H1 (cell line): ENCODE measurements around the gene TGFB1. TPM values are rescaled to one million over a fixed set of nuclear protein-coding genes. Genes with fewer than 3 reads are reported as not detected.

Experiments
- CTCF ChIA-PET: fragments of 300-600 bp; sonication (Branson Sonifier 250); formaldehyde crosslinking; loops from one replicate; lab custom pipeline; 2021; ENCODE audit not compliant: partially characterized antibody; lab: Charles Lee
- POLR2A ChIA-PET: fragments of 300-600 bp; sonication (Branson Sonifier 250); formaldehyde crosslinking; loops from one replicate; lab custom pipeline; 2021; ENCODE audit warnings: inconsistent platforms; ENCODE audit not compliant: partially characterized antibody; lab: Charles Lee
- DNase-seq, 2 experiments: peaks; one replicate each; pipeline versions ENCODE4 v3.0.0 to v3.0.0-alpha.2; 2010 to 2022; ENCODE audit warnings: low spot score in 2 of 2, low read depth in 1 of 2, mixed read lengths in 1 of 2
- FAIRE-seq: peaks from 2 replicates; lab custom pipeline; 2011; peaks lifted over from hg19 to GRCh38; lab: Jason Lieb, UNC
- H2AFZ ChIP-seq: 2 replicates; pipeline ENCODE4 v1.8.1; 2012; ENCODE audit warnings: low read length, inconsistent platforms
- H2AK5ac ChIP-seq: 2 replicates; pipeline ENCODE4 v1.6.1; 2013; ENCODE audit warnings: low read depth, low read length
- H2BK120ac ChIP-seq: replicated peaks from 2 replicates; pipeline ENCODE3; 2013; ENCODE audit warnings: low read depth, low read length, inconsistent platforms
- H2BK12ac ChIP-seq: 2 replicates; pipeline ENCODE4 v1.6.1; 2013; ENCODE audit warnings: low read depth, low read length
- H2BK15ac ChIP-seq: 2 replicates; pipeline ENCODE4 v1.6.1; 2013; ENCODE audit warnings: low read length
- H2BK20ac ChIP-seq: 2 replicates; pipeline ENCODE4 v1.6.1; 2013; ENCODE audit warnings: low read length
- H2BK5ac ChIP-seq: 2 replicates; pipeline ENCODE4 v1.6.1; 2013; ENCODE audit warnings: low read depth, low read length
- H3K14ac ChIP-seq: 2 replicates; pipeline ENCODE4 v1.6.1; 2013; ENCODE audit warnings: inconsistent platforms; ENCODE audit not compliant: insufficient read length
- H3K18ac ChIP-seq: 2 replicates; pipeline ENCODE4 v1.6.1; 2013; ENCODE audit warnings: low read length; ENCODE audit errors: extremely low read depth
- H3K23ac ChIP-seq: 2 replicates; pipeline ENCODE4 v1.6.1; 2013; ENCODE audit warnings: inconsistent platforms; ENCODE audit not compliant: insufficient read length
- H3K23me2 ChIP-seq: 2 replicates; pipeline ENCODE4 v1.6.1; 2013; ENCODE audit warnings: low read depth, low read length
- H3K27ac ChIP-seq: 2 replicates; pipeline ENCODE4 v1.6.1; 2011; ENCODE audit warnings: low read depth, low read length, inconsistent platforms
- H3K27me3 ChIP-seq, 4 experiments: replicated peaks in 1 of 4; 1 replicate in 1 of 4; 2 replicates in 3 of 4; pipeline versions ENCODE4 v1.6.1 to v1.8.1; 2011 to 2013; ENCODE audit warnings: low read length in 3 of 4, mild to moderate bottlenecking in 3 of 4, inconsistent platforms in 2 of 4, mixed read lengths in 2 of 4, moderate library complexity in 1 of 4; ENCODE audit not compliant: control insufficient read depth in 3 of 4, insufficient read depth in 3 of 4; ENCODE audit errors: extremely low read depth in 1 of 4
- H3K36me3 ChIP-seq, 4 experiments: 2 replicates each; pipeline versions ENCODE4 v1.6.1 to v1.8.1; 2011 to 2013; ENCODE audit warnings: mild to moderate bottlenecking in 4 of 4, low read length in 3 of 4, moderate library complexity in 2 of 4, control low read depth in 1 of 4, inconsistent platforms in 1 of 4; ENCODE audit not compliant: insufficient read depth in 4 of 4, control insufficient read depth in 2 of 4
- H3K4ac ChIP-seq: replicated peaks from 2 replicates; pipeline ENCODE3; 2013; ENCODE audit warnings: low read length, low read depth, mixed read lengths, inconsistent platforms; ENCODE audit not compliant: insufficient read length
- H3K4me1 ChIP-seq, 4 experiments: replicated peaks in 1 of 4; 1 replicate in 1 of 4; 2 replicates in 3 of 4; pipeline versions ENCODE4 v1.6.1 to v1.8.1; 2011 to 2013; ENCODE audit warnings: low read length in 3 of 4, inconsistent platforms in 2 of 4, mixed read lengths in 1 of 4; ENCODE audit not compliant: insufficient read depth in 4 of 4, control insufficient read depth in 3 of 4
- H3K4me2 ChIP-seq, 2 experiments: 2 replicates each; pipeline versions ENCODE4 v1.6.1 to v1.8.1; 2011 to 2013; ENCODE audit warnings: low read depth in 2 of 2, low read length in 2 of 2, control low read depth in 1 of 2, inconsistent platforms in 1 of 2, mild to moderate bottlenecking in 1 of 2; ENCODE audit not compliant: insufficient read depth in 1 of 2
- H3K4me3 ChIP-seq, 4 experiments: fragments of 200-600, 300-600 bp in 1 of 4; sonication (generic), shearing (Covaris generic), sonication (Bioruptor Twin) in 1 of 4; 2 replicates each; pipeline versions ENCODE4 v1.5.1 to v1.8.1; 2011 to 2016; ENCODE audit warnings: low read length in 4 of 4, low read depth in 3 of 4, control low read depth in 2 of 4, inconsistent platforms in 2 of 4, mild to moderate bottlenecking in 2 of 4, mixed read lengths in 1 of 4, moderate library complexity in 1 of 4; ENCODE audit not compliant: insufficient read depth in 2 of 4; ENCODE audit errors: extremely low read depth in 1 of 4
- H3K56ac ChIP-seq: replicated peaks from 2 replicates; pipeline ENCODE3; 2013; ENCODE audit warnings: low read depth, mild to moderate bottlenecking, mixed read lengths, low read length, inconsistent platforms; ENCODE audit not compliant: insufficient read length
- H3K79me1 ChIP-seq: 2 replicates; pipeline ENCODE4 v1.6.1; 2013; ENCODE audit warnings: low read depth, low read length, control low read depth
- H3K79me2 ChIP-seq, 2 experiments: 2 replicates each; pipeline versions ENCODE4 v1.6.1 to v1.8.1; 2012 to 2013; ENCODE audit warnings: low read length in 2 of 2, mild to moderate bottlenecking in 2 of 2, inconsistent platforms in 1 of 2; ENCODE audit not compliant: insufficient read depth in 2 of 2, control insufficient read depth in 1 of 2
- H3K9ac ChIP-seq, 4 experiments: replicated peaks in 1 of 4; 1 replicate in 1 of 4; 2 replicates in 3 of 4; pipeline versions ENCODE4 v1.6.1 to v1.8.1; 2011 to 2013; ENCODE audit warnings: low read depth in 3 of 4, low read length in 3 of 4, control low read depth in 2 of 4, mild to moderate bottlenecking in 2 of 4, moderate library complexity in 2 of 4, inconsistent platforms in 1 of 4; ENCODE audit errors: extremely low read depth in 1 of 4
- H3K9me3 ChIP-seq, 2 experiments: 2 replicates each; pipeline versions ENCODE4 v1.6.1 to v1.8.1; 2012 to 2013; ENCODE audit warnings: mild to moderate bottlenecking in 2 of 2, moderate library complexity in 2 of 2, control low read depth in 1 of 2, inconsistent platforms in 1 of 2, low read depth in 1 of 2, low read length in 1 of 2, mixed read lengths in 1 of 2; ENCODE audit not compliant: insufficient read depth in 2 of 2
- H4K20me1 ChIP-seq, 2 experiments: replicated peaks in 1 of 2; 2 replicates each; pipeline versions ENCODE3 to v1.8.1; 2011 to 2013; ENCODE audit warnings: inconsistent platforms in 2 of 2, low read length in 2 of 2, mild to moderate bottlenecking in 1 of 2; ENCODE audit not compliant: insufficient read depth in 2 of 2, control insufficient read depth in 1 of 2
- H4K5ac ChIP-seq: 2 replicates; pipeline ENCODE4 v1.6.1; 2013; ENCODE audit warnings: low read length, low read depth, mixed read lengths, inconsistent platforms; ENCODE audit not compliant: insufficient read length
- H4K8ac ChIP-seq: 2 replicates; pipeline ENCODE4 v1.8.0; 2013; ENCODE audit warnings: mild to moderate bottlenecking, moderate library complexity, low read length, inconsistent platforms; ENCODE audit not compliant: insufficient read depth; ENCODE audit errors: extremely low read depth
- H4K91ac ChIP-seq: replicated peaks from 2 replicates; pipeline ENCODE3; 2013; ENCODE audit warnings: low read length, mixed read lengths, inconsistent platforms; ENCODE audit not compliant: insufficient read length
- BACH1 ChIP-seq: IDR thresholded peaks from 2 replicates; pipeline ENCODE4 v1.6.1; 2012; ENCODE audit warnings: low read length, improper control_type of control experiment
- BCL11A ChIP-seq, 2 experiments: IDR thresholded peaks; one replicate each; pipeline ENCODE4 v1.6.1; 2011; ENCODE audit warnings: low read depth in 2 of 2, low read length in 2 of 2, mild to moderate bottlenecking in 2 of 2
- BRCA1 ChIP-seq: IDR thresholded peaks from 2 replicates; pipeline ENCODE4 v1.6.1; 2012; ENCODE audit warnings: low read depth, low read length, improper control_type of control experiment
- CBX8 ChIP-seq: fragments of 300-800, 300-1000 bp; sonication (generic); IDR thresholded peaks from 2 replicates; pipeline ENCODE4 v1.7.1; 2016; ENCODE audit warnings: low read depth, low read length, borderline replicate concordance
- CTCF ChIP-seq, 3 experiments: IDR thresholded peaks; 1 replicate in 2 of 3; 2 replicates in 1 of 3; pipeline versions ENCODE4 v1.5.1 to v1.6.1; 2011; ENCODE audit warnings: low read length in 3 of 3, mild to moderate bottlenecking in 3 of 3, inconsistent platforms in 2 of 3, low read depth in 1 of 3, moderate library complexity in 1 of 3; ENCODE audit not compliant: insufficient read depth in 1 of 3; ENCODE audit errors: control extremely low read depth in 1 of 3
- E2F6 ChIP-seq: IDR thresholded peaks from 2 replicates; pipeline ENCODE4 v1.6.1; 2012; ENCODE audit warnings: inconsistent platforms
- RAD21 ChIP-seq, 2 experiments: IDR thresholded peaks in 1 of 2; conservative IDR thresholded peaks in 1 of 2; 2 replicates each; pipeline ENCODE4 v1.6.1; 2011; ENCODE audit warnings: low read depth in 2 of 2, low read length in 2 of 2, improper control_type of control experiment in 1 of 2, inconsistent platforms in 1 of 2, mild to moderate bottlenecking in 1 of 2, moderate library complexity in 1 of 2
- SUZ12 ChIP-seq: fragments of 200-600 bp; sonication (generic); IDR thresholded peaks from 2 replicates; pipeline ENCODE4 v1.6.1; 2012; ENCODE audit warnings: mild to moderate bottlenecking, inconsistent platforms, low read length, moderate library complexity, mixed read lengths
- WGBS, 2 experiments: shearing (Covaris generic) in 1 of 2; methylation state at CpG; one replicate each; pipeline versions ENCODE4 v1.1.6 to v1.1.7; 2013 to 2015; ENCODE audit warnings: low lambda C conversion rate in 2 of 2, mixed read lengths in 2 of 2, inconsistent platforms in 1 of 2, low coverage in 1 of 2, missing lambda C conversion rate in 1 of 2; ENCODE audit not compliant: insufficient replicate concordance in 2 of 2, insufficient coverage in 1 of 2, insufficient read length in 1 of 2; ENCODE audit errors: extremely low coverage in 1 of 2, missing lambda C conversion rate in 1 of 2; 5-methylcytosine and 5-hydroxymethylcytosine counted together
- polyA plus RNA-seq, 7 experiments: library from polyadenylated mRNA; depleted of rRNA in 3 of 7; stranded (reverse) in 5 of 7; unstranded in 2 of 7; fragments of >200 nt in 5 of 7; fragments of 200-250 nt in 2 of 7; gene quantifications; 1 replicate in 5 of 7; 2 replicates in 1 of 7; 4 replicates in 1 of 7; pipeline versions ENCODE4 v1.2.1 to v1.2.3, GENCODE V29; 2011 to 2013; ENCODE audit warnings: missing spikeins in 2 of 7, mixed read lengths in 2 of 7
- total RNA-seq: library from RNA; stranded (reverse); fragmentation: NEBNext Ultra II Directional; extraction: Animal tissue kit (Norgen Biotek cat#: 25700); gene quantifications from 2 replicates; pipeline ENCODE4 v1.2.1, GENCODE V29; 2021
- TF ChIP-seq, protein P1 (sequence below): IDR thresholded peaks from 2 replicates; pipeline ENCODE4 v1.6.1; 2011; ENCODE audit warnings: low read length, improper control_type of control experiment

Gene TGFB1
- total and polyA plus RNA-seq, 2 of the 8 experiments (the other 6 are each of a cell fraction or from before 2014, with no cell fraction given) = 1.7 to 10.6 TPM

DNA sequence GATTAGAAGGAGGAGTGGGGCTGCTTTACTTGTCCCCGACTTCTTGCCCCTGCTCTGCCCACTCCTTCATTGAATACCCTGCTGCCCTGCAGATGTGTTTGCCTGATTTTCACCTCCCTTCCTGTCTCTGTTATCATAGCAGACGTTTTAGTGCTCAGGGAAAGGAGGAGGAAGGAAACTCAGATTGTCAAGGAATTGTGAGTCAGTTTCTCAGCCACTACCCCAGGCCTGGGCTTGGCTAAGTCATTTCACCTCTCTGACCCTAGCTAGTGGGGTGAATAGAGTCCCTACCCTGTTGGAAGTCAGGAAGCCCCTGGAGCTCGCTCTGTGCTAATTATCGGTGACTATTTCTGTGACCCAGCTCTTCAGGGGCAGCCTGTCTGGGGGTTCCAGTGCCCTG, 47.8 kb upstream of the TGFB1 start:
- Histone ChIP-seq H3K4me3 (no peak overlapping the region), H2BK15ac (no peak overlapping the region), H3K23ac (no peak overlapping the region), H3K4me1 (peaks cover 0 to 5% (median 0%) of the 10 kb centered on the region in 4 experiments; a peak in 5 of 7 replicates), H4K20me1 (peaks cover 0 to 1% of the 10 kb centered on the region in 2 experiments), H3K23me2 (peaks cover 4% of the 10 kb centered on the region), H3K4ac (no peak overlapping the region), H3K4me2 (no peak overlapping the region), H2BK5ac (no peak overlapping the region), H3K9me3 (no peaks in the 10 kb centered on the region), H3K9ac (no peak overlapping the region), H3K27me3 (no peaks in the 10 kb centered on the region), H4K8ac (no peak overlapping the region), H2BK120ac (no peak overlapping the region), H2AK5ac (no peak overlapping the region), H4K5ac (no peak overlapping the region), H3K27ac (no peak overlapping the region), H3K79me2 (peaks cover 0 to 20% of the 10 kb centered on the region in 2 experiments; a peak in 2 of 4 replicates), H2BK12ac (no peak overlapping the region), H2BK20ac (no peak overlapping the region), H3K79me1 (peaks cover 10% of the 10 kb centered on the region; the same call in 1 of the 2 replicates), H3K36me3 (no peaks in the 10 kb centered on the region; a peak in 1 of 8 replicates), H2AFZ (no peak overlapping the region), H4K91ac (no peak overlapping the region), H3K18ac (no peak overlapping the region), H3K56ac (no peak overlapping the region), H3K14ac (no peak overlapping the region)
- ChIA-PET POLR2A (interaction anchor here (0.5 kb wide), 1 partner anchor 20 kb away, joined by 3 read pairs; no protein-coding TSS in a partner anchor), CTCF (interaction anchor here (2.3 kb wide), 1 partner anchor 23 kb away, joined by 5 read pairs; no protein-coding TSS in a partner anchor)
- DNase-seq = no peak
- no peak for FAIRE-seq
- 84% methylated on average over 4 of the region's 4 CpGs; no CpG with 5 or more reads in 1 of the 2 experiments for WGBS, 2 experiments
- TF ChIP-seq E2F6 (no peak), CBX8 (no peak), RAD21 (IDR thresholded peaks at IDR 0.05 in 1 of 2, conservative IDR thresholded peaks at IDR 0.05 in 1 of 2; ENCODE audit: low read depth in 2 of 2, low read length in 2 of 2) (no peak), CTCF (IDR thresholded peaks at IDR 0.05; ENCODE audit: control extremely low read depth in 1 of 3, insufficient read depth in 1 of 3, low read depth in 1 of 3, low read length in 3 of 3) (no peak), BACH1 (no peak), BRCA1 (no peak), SUZ12 (no peak), BCL11A (IDR thresholded peaks at IDR 0.05; ENCODE audit: low read depth in 2 of 2, low read length in 2 of 2) (no peak)
- TF ChIP-seq, protein P1, sequence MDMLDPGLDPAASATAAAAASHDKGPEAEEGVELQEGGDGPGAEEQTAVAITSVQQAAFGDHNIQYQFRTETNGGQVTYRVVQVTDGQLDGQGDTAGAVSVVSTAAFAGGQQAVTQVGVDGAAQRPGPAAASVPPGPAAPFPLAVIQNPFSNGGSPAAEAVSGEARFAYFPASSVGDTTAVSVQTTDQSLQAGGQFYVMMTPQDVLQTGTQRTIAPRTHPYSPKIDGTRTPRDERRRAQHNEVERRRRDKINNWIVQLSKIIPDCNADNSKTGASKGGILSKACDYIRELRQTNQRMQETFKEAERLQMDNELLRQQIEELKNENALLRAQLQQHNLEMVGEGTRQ = no peak
